GM18951 (cell line): ENCODE data around the gene RPGR.

ENCODE experiments used
- POLR2A ChIP-seq: IDR thresholded peaks from 4 replicates; pipeline ENCODE4 v1.6.1; 2011; ENCODE audit warnings: mild to moderate bottlenecking; ENCODE audit not compliant: insufficient read length, insufficient read depth; ENCODE audit errors: extremely low read depth
- in situ Hi-C: fragments of 300-500 bp; cut with MboI; formaldehyde crosslinking; loops from one replicate; pipeline ENCODE4 v1.12.0; 2022; ENCODE audit warnings: low sequenced_read_pairs, mixed read lengths, inconsistent platforms; ENCODE audit not compliant: unreplicated experiment

Gene RPGR

DNA sequence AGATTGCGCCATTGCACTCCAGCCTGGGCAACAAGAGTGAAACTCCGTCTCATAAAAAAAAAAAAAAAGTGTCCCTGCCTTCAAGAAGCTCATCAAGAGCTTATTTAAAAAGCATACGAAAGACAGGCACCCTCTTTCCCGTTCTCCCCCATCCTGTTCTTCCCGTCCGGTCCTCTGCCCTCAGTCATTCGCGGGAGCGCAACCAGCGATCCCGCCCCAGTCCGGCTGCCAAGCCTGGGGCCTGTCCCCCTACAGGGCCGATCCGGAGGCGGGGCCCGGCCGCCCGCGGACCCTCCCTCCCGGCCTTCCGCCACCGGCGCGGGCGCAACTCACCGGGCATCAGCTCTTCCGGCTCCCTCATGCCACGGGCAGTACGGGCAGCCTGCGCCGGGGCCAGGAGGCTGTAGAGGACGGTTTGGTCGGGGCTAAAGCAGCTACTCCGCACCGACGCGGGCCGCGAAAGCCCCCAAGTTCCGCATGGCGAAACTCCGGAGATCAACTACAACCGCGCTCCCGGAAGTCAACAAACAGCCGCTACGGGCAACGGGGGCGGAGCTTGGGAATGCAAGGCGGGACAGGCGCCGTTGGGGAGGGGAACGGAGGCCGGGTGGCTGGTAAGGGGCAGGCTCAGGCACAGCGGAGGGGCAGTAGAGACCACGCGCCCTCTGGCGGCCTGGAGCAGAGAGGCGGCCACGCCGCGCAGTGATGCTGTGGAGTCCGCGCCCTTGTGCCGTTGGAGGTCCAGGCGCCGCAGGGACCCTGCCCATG, at the start of gene RPGR:
Gene RPGR (minus strand): TSS at position 503 of the 768 bp plus-strand sequence. CDS start 142 bp downstream, at position 361.
- in situ Hi-C loops: no loop called here
- peak; percentile 46 for TF ChIP-seq POLR2A

DNA sequence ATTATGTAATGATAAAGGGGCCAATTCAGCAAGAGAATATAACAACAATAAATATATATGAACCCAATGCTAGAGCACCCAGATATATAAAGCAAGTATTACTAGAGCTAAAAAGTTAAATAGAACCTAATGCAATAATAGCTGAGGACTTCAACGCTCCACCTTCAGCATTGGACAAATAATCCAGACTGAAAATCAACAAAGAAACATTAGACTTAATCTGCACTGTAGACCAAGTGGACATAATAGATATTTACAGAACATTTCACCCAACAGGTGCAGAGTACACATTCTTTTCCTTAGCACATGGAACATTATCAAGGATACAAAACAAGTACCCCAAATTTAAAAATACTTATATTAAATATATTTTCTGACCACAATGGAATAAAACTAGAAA, 49.4 kb upstream of the RPGR start:
- in situ Hi-C loops: no loop called here
- TF ChIP-seq POLR2A: no peak

DNA sequence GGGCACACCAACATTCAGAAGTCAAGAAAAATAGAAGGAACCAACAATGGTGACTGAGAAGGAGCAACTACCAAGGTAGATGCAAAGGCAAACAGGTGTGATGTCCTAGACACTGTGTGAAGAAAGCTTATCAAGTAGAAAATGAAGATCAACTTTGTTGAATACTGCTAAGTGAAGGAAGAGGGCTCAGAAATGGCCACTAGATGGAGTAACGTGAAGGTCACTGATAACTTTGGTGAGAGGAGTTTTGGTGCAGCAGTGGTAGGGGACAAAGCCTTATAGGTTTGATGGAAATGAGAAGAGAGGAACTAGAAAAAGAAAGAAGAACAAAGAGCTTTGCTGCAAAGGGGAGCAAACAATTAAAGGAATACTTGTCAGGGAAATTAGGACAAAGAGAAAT, 48.6 kb upstream of the RPGR start:
- TF ChIP-seq POLR2A: no peak
- in situ Hi-C loops: no loop called here

DNA sequence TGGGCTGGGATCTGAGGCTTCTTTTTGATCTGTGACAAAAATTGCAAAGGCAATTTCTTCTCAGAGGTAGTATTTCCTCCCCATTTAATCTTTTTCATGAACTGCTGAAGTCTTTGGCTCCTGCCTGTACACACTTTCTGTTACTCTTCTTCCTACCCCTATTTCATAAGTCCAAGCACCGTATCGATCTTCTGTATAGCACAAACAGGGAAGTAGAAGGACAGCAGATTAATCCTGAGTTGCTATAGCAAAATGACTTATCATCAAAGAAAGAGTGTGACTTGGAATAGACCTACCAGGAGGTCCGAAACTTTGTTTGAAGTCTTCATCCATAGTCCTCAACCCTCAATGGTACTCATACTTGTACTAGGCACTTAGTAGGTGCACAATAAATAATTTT, 47.1 kb upstream of the RPGR start:
- in situ Hi-C loops: no loop called here
- no peak for TF ChIP-seq POLR2A

DNA sequence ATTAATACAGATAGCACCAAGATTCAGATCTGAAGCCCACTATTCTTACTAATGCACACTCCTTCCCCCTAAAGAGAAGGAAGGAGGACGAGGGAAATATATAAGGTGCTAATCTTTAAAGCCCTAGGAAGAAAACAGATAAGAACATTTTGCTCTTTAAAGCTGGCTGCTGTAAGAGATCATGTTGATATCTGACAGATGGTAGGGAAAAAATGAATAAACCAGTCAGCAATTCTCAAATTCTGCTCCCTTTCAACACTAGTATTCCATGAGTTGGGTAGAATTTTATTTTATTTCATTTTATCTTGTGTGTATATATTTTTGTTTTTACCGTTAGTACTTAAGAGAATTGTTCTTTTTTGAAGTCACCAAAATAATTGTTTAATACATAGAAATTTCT, 44.3 kb upstream of the RPGR start:
- no peak for TF ChIP-seq POLR2A

DNA sequence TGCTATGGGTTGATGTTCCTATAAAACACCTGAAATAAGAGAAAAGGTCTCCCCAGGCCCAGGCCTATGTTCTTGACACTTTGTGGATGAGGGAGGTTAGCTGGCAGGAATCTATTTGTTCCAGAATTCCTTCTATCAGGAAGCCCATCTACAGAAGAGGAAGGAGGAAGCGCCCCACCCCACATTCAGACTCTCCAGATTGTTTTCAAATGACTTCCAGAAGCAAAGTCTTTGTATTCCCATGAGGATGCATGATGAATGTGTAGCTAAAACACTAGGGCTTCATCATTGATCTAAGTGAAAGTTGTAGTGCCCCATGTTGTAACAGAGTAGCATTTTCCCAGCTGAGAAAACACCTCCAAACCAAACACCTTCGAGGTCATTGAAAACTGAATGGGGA, 41.5 kb upstream of the RPGR start:
- TF ChIP-seq POLR2A: no peak
- in situ Hi-C loops: no loop called here

More for the DNA sequence above, 44.3 kb upstream of the RPGR start:
- in situ Hi-C loops: no loop called here

- in situ Hi-C loops: no loop called here
- no peak for TF ChIP-seq POLR2A
Observed at GRCh38 chrX:38365954-38366353, 38.6 kb upstream of the RPGR start.

GRCh38 chrX:38363046-38363445, 35.7 kb upstream of the RPGR start:
- TF ChIP-seq POLR2A: no peak

GRCh38 chrX:38357747-38358673, 30.7 kb upstream of the RPGR start:
- no peak for TF ChIP-seq POLR2A
- in situ Hi-C loops: no loop called here

More at GRCh38 chrX:38363046-38363445, 35.7 kb upstream of the RPGR start:
- in situ Hi-C loops: no loop called here

- in situ Hi-C loops: no loop called here
- no peak for TF ChIP-seq POLR2A
Observed at GRCh38 chrX:38356401-38356800, 29.1 kb upstream of the RPGR start.

- in situ Hi-C loops: no loop called here
- no peak for TF ChIP-seq POLR2A
Observed at GRCh38 chrX:38352362-38352761, 25.1 kb upstream of the RPGR start, which contains the start of gene OTC. Gene OTC (plus strand): TSS chrX:38352604. CDS start chrX:38352697, 93 bp downstream.

GRCh38 chrX:38351346-38351745, 24.0 kb upstream of the RPGR start:
- no peak for TF ChIP-seq POLR2A
- in situ Hi-C loops: no loop called here

DNA sequence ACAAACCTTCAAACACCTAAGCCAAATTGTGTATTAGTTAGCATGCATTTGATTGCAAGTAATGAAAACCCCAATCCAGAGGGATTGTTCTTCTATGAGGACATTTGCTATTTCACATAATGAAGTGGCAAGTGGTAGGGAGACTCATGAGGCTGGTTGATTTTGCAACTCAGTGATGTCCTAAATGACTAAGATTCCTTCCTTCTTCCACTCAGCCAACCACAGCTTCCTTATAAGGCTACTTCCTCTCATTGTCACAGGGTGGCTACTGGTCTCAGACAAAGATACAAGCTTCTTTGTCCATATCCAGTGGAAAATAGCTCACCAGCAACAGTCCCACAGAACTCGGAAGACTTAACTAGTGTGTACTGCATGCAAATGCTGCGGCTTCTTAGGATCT, 19.8 kb upstream of the RPGR start:
- TF ChIP-seq POLR2A: no peak
- in situ Hi-C loops: no loop called here
